HAP-1 (cell line): Measurements from ENCODE around the gene SOST.

Experiments used
- DNase-seq, 2 experiments: peaks; one replicate each; pipeline ENCODE4 v3.0.0-alpha.2; 2016 to 2020; ENCODE audit warnings: low spot score in 2 of 2
- H3K27me3 ChIP-seq: fragments of 250-450 bp; sonication (Bioruptor Pico); 2 replicates; pipeline ENCODE4 v1.5.1; 2020; ENCODE audit warnings: low read depth, mild to moderate bottlenecking, moderate library complexity
- H3K36me3 ChIP-seq: fragments of 250-450 bp; sonication (Bioruptor Pico); replicated peaks from 2 replicates; pipeline ENCODE4 v1.5.1; 2020; ENCODE audit warnings: mild to moderate bottlenecking
- H3K4me1 ChIP-seq: fragments of 250-450 bp; sonication (Bioruptor Pico); 2 replicates; pipeline ENCODE4 v1.5.1; 2020; ENCODE audit warnings: mild to moderate bottlenecking
- H3K4me3 ChIP-seq: fragments of 250-450 bp; sonication (Bioruptor Pico); 2 replicates; pipeline ENCODE4 v1.5.1; 2020; ENCODE audit warnings: mild to moderate bottlenecking, moderate library complexity
- H3K9me3 ChIP-seq: fragments of 250-450 bp; sonication (Bioruptor Pico); 2 replicates; pipeline ENCODE4 v1.5.1; 2020; ENCODE audit warnings: mild to moderate bottlenecking, moderate library complexity
- in situ Hi-C: fragments of 300-500 bp; cut with MboI; formaldehyde crosslinking; loops from 3 replicates; pipeline ENCODE4 v1.14.3; 2020; ENCODE audit warnings: low sequenced_read_pairs, inconsistent platforms, mixed read lengths

The SOST gene

DNA sequence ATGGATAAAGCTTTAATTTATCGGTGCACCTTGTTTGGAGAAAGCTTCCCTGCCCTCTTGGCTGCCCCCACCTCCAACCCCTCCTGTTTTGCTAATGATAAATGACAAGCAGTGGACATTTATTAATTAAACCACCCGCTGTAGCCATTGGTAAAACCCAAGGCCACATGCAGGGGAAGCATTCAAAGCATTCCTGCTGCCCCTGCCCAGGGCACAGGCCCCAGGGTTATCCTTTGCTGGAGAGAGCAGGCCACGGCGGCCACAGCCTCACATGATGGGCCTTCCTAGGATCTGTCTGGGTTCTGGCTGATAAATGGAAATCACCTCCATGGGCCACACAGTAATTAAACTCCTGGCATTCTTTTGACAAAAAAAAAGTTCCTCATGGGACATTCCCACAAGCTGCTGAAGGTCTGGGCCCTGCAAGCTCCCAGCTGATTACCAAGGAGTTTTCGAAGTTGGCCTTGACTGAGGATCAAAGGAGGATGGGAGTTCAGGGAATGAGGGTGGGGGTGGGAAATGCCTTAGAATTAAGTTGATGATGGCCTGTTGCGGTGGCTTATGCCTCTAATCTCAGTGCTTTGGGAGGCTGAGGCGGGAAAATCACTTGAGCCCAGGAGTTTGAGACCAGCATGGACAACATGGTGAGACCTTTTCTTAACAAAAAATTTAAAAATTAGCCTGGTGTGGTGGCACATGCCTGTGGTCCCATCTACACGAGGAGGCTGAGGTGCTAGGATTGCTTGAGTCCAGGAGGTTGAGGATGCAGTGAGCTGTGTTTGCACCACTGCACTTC, 35.5 kb downstream of the SOST start:
- Histone ChIP-seq H3K27me3 (no peaks in the 10 kb centered on the region), H3K4me1 (no peaks in the 10 kb centered on the region), H3K9me3 (no peaks in the 10 kb centered on the region), H3K36me3 (no peaks in the 10 kb centered on the region), H3K4me3 (no peak overlapping the region)
- DNase-seq: no peak
- in situ Hi-C loops: no loop called here

DNA sequence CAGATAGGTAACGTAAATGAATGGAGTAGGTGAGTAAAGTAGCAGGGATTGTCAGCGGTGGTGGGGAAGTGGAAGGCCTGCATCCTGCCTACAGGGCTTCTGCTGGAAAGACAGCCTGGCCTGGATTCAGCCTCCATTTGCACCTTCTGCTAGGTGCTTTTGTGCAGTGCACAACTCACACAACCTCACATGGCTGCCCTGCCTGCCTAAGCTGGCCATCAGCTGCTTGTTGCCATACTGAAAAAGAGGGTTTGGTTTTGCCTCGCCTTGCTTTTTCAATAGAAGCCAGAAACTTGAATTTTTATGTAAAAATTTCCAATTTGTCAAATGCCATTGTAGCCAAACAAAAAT, 36.3 kb downstream of the SOST start:
- Histone ChIP-seq H3K27me3 (no peaks in the 10 kb centered on the region), H3K4me3 (no peak overlapping the region), H3K9me3 (no peaks in the 10 kb centered on the region), H3K4me1 (no peaks in the 10 kb centered on the region), H3K36me3 (no peaks in the 10 kb centered on the region)
- DNase-seq: no peak
- in situ Hi-C loops: no loop called here

DNA sequence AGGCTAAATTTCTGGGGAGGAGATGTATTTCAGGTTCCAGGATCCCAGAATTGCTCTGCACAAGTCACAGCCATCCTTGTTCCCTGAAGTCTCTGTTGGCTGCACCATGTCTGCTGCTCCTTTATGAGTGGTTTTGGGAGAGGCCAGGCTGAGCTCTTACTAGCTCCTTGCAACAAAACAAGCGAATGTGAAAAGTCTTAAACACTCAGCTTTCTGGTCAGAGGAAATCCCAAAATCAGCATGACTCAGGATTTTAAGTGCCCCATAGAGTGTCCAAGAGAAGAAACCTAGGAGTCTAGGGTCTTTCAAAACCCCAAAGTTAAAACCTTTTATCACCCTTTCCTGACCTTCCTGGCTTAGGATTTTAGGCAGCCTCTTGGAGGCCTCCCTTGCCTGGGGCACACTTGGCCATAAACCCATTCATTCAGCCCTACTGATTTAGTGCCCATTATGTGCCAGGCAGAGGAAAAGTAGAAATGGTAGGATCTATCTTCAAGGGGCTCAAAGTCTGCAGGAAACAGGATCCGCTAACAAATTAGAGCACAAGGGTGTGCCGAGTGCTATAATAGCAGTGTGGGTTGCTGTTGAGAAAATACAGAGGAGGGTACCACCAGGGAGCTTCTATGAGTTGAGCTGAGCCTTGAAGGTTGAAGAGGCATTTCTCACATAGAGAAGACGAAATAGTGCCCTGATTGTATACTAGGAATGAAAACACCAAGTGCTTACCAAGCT, 36.9 kb downstream of the SOST start:
- Histone ChIP-seq H3K9me3 (no peaks in the 10 kb centered on the region), H3K36me3 (no peaks in the 10 kb centered on the region), H3K4me1 (no peaks in the 10 kb centered on the region), H3K27me3 (no peaks in the 10 kb centered on the region), H3K4me3 (no peak overlapping the region)
- DNase-seq: no peak
- in situ Hi-C loops: no loop called here

DNA sequence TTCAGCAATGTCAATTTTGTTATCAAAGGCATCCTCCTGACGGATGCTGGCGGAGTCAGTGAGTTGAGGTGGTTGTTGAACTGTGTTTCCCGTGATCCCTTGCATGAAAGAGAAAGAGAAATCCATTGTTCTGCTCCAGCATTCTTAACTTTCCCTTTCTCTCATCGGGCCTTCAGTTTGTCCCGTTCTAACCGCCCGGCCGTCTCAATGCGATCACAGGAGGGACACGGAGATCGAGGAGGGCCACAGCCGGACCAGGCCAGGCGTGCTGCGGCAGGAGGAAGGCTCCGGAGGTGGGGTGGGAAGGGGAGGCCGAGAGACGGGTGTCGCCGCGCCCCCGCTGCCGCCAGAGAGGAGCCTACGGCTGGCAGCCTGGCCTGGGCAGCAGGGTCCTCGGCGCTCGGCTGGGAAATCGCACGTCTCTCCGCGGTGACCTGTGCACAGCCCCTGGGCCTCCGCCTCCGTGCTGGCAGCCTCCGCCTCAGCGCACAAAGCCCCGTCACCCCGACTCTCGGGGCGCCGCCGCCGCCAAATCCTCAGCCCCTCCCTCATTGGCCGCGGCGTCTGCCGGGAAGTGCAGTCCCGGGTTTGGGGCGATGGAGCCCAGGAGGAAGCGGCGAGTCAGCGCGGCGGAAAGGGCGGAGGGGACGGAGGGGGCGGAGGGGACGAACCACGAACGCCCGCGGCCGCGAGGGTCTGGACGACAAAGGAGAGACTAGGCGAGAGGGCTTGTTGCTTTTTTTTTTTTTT, 38.1 kb downstream of the SOST start:
- no peaks in the 10 kb centered on the region for H3K4me1 ChIP-seq
- no peaks in the 10 kb centered on the region for H3K36me3 ChIP-seq
- H3K4me3 ChIP-seq: no peak overlapping the region
- H3K9me3 ChIP-seq: no peaks in the 10 kb centered on the region
- no peak for DNase-seq
- in situ Hi-C loops: no loop called here
- no peaks in the 10 kb centered on the region for H3K27me3 ChIP-seq

DNA sequence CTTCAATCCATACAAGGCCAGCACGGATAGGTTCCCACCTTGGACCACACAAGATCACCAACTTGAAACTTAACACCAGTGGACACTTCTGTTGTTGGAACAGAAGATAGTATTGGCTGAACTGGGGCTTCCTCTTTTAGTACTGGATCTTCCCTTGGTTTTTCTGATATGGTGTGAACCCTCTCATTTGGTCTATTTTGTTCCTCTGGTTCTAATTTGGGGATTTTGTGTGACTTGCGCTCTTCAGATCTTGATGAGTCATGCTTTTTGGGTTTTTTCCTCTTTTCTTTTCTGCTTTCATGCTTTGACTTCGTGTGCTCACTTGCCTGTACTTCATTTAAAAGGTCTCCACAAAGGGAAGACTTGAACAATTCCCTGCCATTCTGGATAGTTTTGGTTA, 39.0 kb downstream of the SOST start:
- no peaks in the 10 kb centered on the region for H3K36me3 ChIP-seq
- no peak for DNase-seq
- H3K4me1 ChIP-seq: no peaks in the 10 kb centered on the region
- H3K9me3 ChIP-seq: no peaks in the 10 kb centered on the region
- no peaks in the 10 kb centered on the region for H3K27me3 ChIP-seq
- in situ Hi-C loops: no loop called here
- no peak overlapping the region for H3K4me3 ChIP-seq

DNA sequence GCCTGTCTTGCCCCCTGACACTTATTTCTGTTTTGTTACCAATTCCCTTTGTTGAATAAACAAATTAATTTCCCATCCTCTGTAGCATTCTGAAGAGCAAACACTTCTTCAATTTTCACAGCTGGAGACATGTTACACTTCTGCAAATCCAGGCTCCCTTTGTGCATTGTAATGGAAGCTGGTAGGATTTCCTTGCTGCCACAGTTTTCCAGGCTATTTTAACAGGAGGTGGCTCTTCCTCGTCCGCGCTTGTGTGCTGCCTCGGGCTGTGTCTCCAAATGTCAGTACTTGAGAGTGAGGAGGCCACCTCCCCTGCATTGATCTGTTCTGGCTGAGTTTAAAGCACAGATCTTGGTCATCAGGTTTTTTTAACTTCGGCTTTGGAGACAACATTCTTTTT, 40.0 kb downstream of the SOST start:
- no peaks in the 10 kb centered on the region for H3K27me3 ChIP-seq
- H3K36me3 ChIP-seq: no peaks in the 10 kb centered on the region
- no peak overlapping the region for H3K4me3 ChIP-seq
- in situ Hi-C loops: no loop called here
- DNase-seq: no peak
- H3K4me1 ChIP-seq: no peaks in the 10 kb centered on the region
- H3K9me3 ChIP-seq: no peaks in the 10 kb centered on the region

DNA sequence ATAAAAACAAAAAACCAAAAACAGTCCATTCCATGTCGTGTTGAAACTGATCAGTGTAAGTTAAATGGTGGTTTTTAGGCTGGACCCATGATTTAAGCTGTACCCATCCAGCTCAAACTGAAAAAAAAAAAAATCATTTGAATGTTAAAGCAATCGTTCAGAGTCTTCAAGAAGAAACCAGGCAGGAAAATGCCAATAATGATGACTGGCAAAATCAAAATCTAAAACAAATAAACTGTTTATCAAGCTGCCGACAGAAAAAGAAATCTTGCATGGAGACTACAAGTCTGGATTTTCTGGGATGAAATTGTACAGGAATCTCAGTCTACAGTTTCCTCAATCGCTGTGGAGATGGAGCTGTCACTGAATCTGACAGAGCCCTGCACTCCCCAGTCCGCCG, 40.7 kb downstream of the SOST start:
- DNase-seq: no peak
- no peaks in the 10 kb centered on the region for H3K36me3 ChIP-seq
- in situ Hi-C loops: no loop called here
- no peaks in the 10 kb centered on the region for H3K4me1 ChIP-seq
- no peaks in the 10 kb centered on the region for H3K9me3 ChIP-seq
- no peak overlapping the region for H3K4me3 ChIP-seq
- H3K27me3 ChIP-seq: no peaks in the 10 kb centered on the region

DNA sequence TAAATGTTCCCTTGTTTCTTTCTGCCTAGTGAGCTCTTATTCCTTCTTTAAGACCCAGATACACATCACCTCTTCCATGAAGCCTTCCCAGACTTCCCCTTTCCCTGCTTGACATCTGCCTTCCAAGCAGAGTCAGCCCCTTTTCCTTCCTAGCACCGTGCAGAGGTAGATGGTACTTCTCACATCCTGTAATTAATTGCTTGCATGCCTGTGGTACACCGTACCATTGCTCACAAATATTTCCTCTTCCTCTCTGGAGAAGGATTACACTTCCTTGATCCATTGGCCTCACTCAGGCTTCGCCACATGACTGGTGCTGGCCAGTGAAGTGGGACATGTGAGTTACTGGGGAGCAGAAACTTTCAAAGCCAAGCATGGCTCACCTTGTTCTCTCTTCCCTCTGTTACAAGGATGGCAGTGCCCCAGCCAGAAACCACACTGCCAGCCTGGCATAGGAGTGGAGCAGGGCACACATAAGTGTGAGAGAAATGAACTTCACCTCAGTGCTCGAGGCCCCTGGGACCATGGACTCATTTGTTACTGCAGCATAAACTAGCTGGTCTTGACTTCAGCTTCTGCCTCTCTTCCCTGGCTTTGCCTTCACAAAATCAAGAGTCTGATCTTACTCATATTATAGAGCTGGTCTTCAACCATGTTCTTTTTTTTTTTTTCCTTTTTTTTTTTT, 44.0 kb downstream of the SOST start:
- Histone ChIP-seq H3K36me3 (no peaks in the 10 kb centered on the region), H3K4me3 (no peak overlapping the region), H3K4me1 (no peaks in the 10 kb centered on the region), H3K27me3 (no peaks in the 10 kb centered on the region), H3K9me3 (no peaks in the 10 kb centered on the region)
- in situ Hi-C loops: no loop called here
- no peak for DNase-seq

DNA sequence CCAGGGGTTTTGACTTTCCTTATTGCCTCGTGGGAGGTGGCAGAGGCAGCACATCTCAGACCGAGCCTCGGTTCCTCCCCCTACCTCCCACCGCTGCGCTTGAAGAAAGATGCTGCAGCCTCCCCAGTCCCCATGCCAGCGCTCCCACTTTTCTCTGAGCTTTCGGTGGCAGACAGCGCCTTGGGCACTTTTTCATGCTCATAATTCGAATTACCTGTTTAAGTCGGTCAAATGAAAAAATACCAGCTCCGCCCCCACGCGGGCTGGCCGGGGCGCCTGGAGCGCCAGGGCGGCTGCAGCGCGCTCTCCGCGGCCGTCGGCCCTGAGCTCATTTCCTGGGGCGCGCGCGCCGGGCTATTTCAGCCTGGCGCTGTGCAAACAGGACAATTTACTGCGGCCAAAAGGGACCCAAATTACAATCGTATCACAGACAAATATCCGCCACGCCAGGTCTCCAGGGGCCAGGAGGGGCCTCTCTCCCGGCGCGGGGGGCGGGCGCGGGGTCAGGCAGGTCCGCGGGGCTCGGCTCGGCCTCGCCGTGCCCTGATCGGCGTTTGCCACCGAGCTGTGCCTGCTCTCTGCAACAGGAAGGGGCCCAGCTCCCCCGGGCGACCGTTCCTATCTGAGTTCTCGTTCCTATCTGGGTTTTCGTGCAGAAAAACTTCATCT, 45.0 kb downstream of the SOST start:
- H3K4me1 ChIP-seq: no peaks in the 10 kb centered on the region
- DNase-seq: peak in 1 of 2 experiments; percentile 39
- in situ Hi-C loops: no loop called here
- H3K4me3 ChIP-seq: peak overlapping the region; percentile 23
- no peaks in the 10 kb centered on the region for H3K9me3 ChIP-seq
- H3K27me3 ChIP-seq: no peaks in the 10 kb centered on the region
- H3K36me3 ChIP-seq: no peaks in the 10 kb centered on the region

DNA sequence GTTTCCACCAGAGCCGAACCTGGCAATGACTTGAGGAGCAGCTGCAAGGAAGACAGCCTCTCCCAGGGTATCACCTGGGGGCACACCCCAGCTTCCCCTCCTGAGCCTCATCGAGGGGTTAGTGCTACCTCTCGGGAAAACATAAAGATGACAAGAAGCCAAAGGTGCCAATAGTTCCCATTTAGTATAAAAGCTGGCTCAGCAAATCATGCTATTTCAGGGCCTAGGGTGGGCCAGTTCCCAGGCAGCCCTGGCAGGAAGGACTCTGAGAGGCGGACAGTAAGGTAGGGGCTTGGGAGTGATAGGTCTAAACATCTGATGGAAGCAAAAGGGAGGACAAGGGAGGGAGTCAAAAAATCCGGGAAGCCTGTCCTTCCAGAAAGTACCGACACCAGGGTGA, 46.2 kb downstream of the SOST start:
- no peak overlapping the region for H3K4me3 ChIP-seq
- no peak for DNase-seq
- no peaks in the 10 kb centered on the region for H3K36me3 ChIP-seq
- no peaks in the 10 kb centered on the region for H3K4me1 ChIP-seq
- H3K27me3 ChIP-seq: peaks cover 2% of the 10 kb centered on the region; the same call in 1 of the 2 replicates
- in situ Hi-C loops: no loop called here
- no peaks in the 10 kb centered on the region for H3K9me3 ChIP-seq

DNA sequence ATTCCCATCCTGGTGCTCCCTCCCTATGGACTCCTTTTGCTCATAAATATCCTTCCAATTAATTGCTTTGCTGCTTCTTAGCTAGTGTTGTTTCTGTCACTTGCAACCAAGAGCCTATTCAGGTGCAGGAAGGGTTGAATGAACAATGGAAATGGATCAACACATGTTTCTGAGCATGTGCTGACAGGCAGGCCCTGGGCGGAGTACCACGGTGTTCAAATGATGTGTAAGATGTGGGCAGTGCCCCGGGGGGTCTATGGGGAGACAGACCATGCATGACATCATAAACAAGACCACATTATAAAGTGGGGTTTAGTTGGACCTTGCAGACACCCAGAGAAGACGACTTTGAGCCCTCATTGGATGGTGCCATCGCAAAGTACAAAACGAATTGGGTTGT, 48.5 kb downstream of the SOST start:
- H3K4me1 ChIP-seq: no peaks in the 10 kb centered on the region
- no peak overlapping the region for H3K4me3 ChIP-seq
- in situ Hi-C loops: no loop called here
- H3K36me3 ChIP-seq: no peaks in the 10 kb centered on the region
- no peak for DNase-seq
- peaks cover 9% of the 10 kb centered on the region; the same call in 1 of the 2 replicates for H3K27me3 ChIP-seq
- H3K9me3 ChIP-seq: no peaks in the 10 kb centered on the region

DNA sequence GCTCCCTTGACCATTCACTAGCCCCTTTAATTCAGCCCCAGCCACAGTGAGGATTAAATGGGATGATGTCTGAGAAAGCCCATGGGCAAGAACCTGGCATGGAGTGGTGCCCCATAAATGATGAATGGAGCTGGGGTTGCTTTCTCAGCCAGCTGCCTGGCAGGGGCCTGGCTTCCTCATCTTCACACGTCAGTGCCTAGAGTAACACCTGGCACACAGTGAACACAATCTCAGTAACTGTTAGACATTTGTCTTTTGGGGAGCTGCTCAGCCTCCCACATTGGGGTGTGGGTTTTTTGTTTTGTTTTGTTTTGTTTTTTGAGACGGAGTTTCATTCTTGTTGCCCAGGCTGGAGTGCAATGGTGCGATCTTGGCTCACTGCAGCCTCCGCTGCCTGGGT, 49.4 kb downstream of the SOST start:
- DNase-seq: no peak
- Histone ChIP-seq H3K36me3 (no peaks in the 10 kb centered on the region), H3K4me3 (no peak overlapping the region), H3K4me1 (no peaks in the 10 kb centered on the region), H3K9me3 (no peaks in the 10 kb centered on the region), H3K27me3 (peaks cover 9% of the 10 kb centered on the region; the same call in 1 of the 2 replicates)
- in situ Hi-C loops: no loop called here

DNA sequence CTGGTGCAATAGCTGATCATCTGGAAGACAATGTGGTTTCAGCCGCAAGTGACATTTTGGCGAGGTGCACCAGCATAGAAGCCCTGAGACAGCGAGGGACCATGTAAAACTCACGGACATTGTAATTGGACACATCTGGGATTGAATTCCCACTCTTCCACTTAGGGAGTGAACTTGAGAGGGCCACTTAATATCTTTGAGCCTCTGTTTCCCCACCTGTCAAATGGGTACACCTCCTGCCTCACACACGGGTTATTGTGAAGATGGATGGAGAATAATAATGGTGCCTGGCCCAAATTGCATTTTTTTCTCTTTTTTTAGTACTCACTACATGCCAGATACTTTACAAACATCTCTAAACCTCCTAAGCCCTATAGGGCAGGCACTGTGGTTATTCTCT, 51.4 kb downstream of the SOST start:
- H3K9me3 ChIP-seq: no peaks in the 10 kb centered on the region
- H3K4me1 ChIP-seq: no peaks in the 10 kb centered on the region
- DNase-seq: no peak
- H3K36me3 ChIP-seq: no peaks in the 10 kb centered on the region
- in situ Hi-C loops: no loop called here
- peaks cover 9% of the 10 kb centered on the region; the same call in 1 of the 2 replicates for H3K27me3 ChIP-seq
- no peak overlapping the region for H3K4me3 ChIP-seq
